ENCODE measurements around the gene LRRC3C.

DNA sequence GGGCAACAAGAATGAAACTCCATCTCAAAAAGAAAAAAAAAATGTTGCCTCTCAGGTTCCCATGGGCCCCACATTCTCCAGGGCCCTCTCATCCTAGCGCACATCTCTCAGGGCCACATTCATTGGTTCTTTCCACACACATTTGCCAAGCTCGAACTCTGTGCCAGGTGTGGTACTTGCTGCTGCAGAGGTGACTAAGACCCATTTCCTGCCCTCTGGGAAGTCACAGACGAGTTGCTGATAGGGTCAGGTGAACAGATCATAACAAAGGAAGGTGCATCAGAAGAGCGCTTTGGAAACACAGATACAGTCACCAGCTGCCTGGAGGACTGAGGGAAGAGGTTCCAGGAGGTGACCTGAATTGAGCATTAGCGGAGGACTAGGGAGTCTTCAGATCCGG is 36.3 kb downstream of the LRRC3C start:
- TF ChIP-seq, protein P1, sequence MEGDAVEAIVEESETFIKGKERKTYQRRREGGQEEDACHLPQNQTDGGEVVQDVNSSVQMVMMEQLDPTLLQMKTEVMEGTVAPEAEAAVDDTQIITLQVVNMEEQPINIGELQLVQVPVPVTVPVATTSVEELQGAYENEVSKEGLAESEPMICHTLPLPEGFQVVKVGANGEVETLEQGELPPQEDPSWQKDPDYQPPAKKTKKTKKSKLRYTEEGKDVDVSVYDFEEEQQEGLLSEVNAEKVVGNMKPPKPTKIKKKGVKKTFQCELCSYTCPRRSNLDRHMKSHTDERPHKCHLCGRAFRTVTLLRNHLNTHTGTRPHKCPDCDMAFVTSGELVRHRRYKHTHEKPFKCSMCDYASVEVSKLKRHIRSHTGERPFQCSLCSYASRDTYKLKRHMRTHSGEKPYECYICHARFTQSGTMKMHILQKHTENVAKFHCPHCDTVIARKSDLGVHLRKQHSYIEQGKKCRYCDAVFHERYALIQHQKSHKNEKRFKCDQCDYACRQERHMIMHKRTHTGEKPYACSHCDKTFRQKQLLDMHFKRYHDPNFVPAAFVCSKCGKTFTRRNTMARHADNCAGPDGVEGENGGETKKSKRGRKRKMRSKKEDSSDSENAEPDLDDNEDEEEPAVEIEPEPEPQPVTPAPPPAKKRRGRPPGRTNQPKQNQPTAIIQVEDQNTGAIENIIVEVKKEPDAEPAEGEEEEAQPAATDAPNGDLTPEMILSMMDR (conservative IDR thresholded peaks at IDR 0.05; ENCODE audit: low read length), result no peak
- TF ChIP-seq EZH2phosphoT487 (IDR thresholded peaks at IDR 0.05; ENCODE audit: borderline replicate concordance), result no peak

Measured in Loucy (cell line).